Transverse colon (tissue), 4 donors: ENCODE data around the gene STOX1. TPM values are rescaled to one million over a fixed set of nuclear protein-coding genes. Genes with fewer than 3 reads are reported as not detected.

Experiments
- DNase-seq: peaks from one replicate; pipeline ENCODE4 v3.0.0-alpha.2; 2019
- H3K27ac ChIP-seq, 4 donors: fragments of 200-600 bp; sonication (generic); 2 replicates each; pipeline ENCODE4 v1.5.1; 2016 to 2018; ENCODE audit warnings: inconsistent platforms in 4 of 4
- H3K27me3 ChIP-seq: fragments of 200-600 bp; sonication (generic); 2 replicates; pipeline ENCODE4 v1.5.1; 2017; ENCODE audit warnings: inconsistent platforms
- H3K36me3 ChIP-seq, 4 donors: fragments of 200-600 bp; sonication (generic); 2 replicates each; pipeline ENCODE4 v1.5.1; 2017 to 2019; ENCODE audit warnings: inconsistent platforms in 4 of 4
- H3K4me1 ChIP-seq, 4 donors: fragments of 200-600 bp; sonication (generic); 2 replicates each; pipeline ENCODE4 v1.5.1; 2017 to 2020; ENCODE audit warnings: inconsistent platforms in 4 of 4
- H3K4me3 ChIP-seq, 4 donors: fragments of 200-600 bp; sonication (generic); 1 replicate in 1 of 4; 2 replicates in 3 of 4; pipeline versions ENCODE4 v1.5.1 to v1.6.1; 2017 to 2019; ENCODE audit warnings: inconsistent platforms in 4 of 4
- H3K9me3 ChIP-seq, 2 donors: fragments of 200-600 bp; sonication (generic); 2 replicates each; pipeline ENCODE4 v1.5.1; 2017 to 2019; ENCODE audit warnings: inconsistent platforms in 2 of 2
- CTCF ChIP-seq, 5 experiments: fragments of 200-600 bp in 3 of 5; fragments of 450-650 bp in 2 of 5; sonication (generic) in 3 of 5; IDR thresholded peaks; 1 replicate in 2 of 5; 2 replicates in 3 of 5; pipeline ENCODE4 v1.5.1; 2016 to 2017; ENCODE audit warnings: antibody characterized with exemption in 5 of 5, inconsistent platforms in 3 of 5, mild to moderate bottlenecking in 2 of 5, moderate library complexity in 1 of 5
- EP300 ChIP-seq: sonication (generic); formaldehyde crosslinking; IDR thresholded peaks from one replicate; pipeline ENCODE4 v1.6.1; 2017; ENCODE audit warnings: antibody characterized with exemption, low read depth
- POLR2A ChIP-seq: fragments of 450-650 bp; IDR thresholded peaks from one replicate; pipeline ENCODE4 v1.6.1; 2016; ENCODE audit warnings: antibody characterized with exemption, mild to moderate bottlenecking, moderate library complexity
- POLR2AphosphoS5 ChIP-seq, 3 donors: sonication (generic); formaldehyde crosslinking; IDR thresholded peaks; one replicate each; pipeline ENCODE4 v1.6.1; 2016; ENCODE audit warnings: antibody characterized with exemption in 3 of 3
- WGBS, 2 donors: methylation state at CpG; one replicate each; pipeline ENCODE4 v1.1.5; 2018; ENCODE audit warnings: low coverage in 1 of 2; 5-methylcytosine and 5-hydroxymethylcytosine counted together
- in situ Hi-C, 4 donors: fragments of 200-750 bp; cut with MboI; loops; one replicate each; pipeline versions ENCODE4 v1.15.0 to v1.15.1; 2017; ENCODE audit warnings: low sequenced_read_pairs in 3 of 4, low pct_ligation_motif_present in 1 of 4, low pct_unique_long_range_greater_than_20kb in 1 of 4
- intact Hi-C: fragments of 100-400 bp; cut with DNase I; formaldehyde crosslinking; loops from one replicate; pipeline ENCODE4 v1.15.1; 2023; ENCODE audit warnings: low total_unique reads
- total RNA-seq, 4 donors: library from RNA; depleted of rRNA; stranded (reverse); fragments of >200 nt; gene quantifications; one replicate each; pipeline ENCODE4 v1.1.0, GENCODE V29; 2016

Gene STOX1
- total RNA-seq, 4 donors from 2014 or later, result 0.40 to 2.0 (median 1.4) TPM

- H3K4me1 ChIP-seq, result peaks cover 0 to 14% (median 5%) of the 10 kb centered on the region in 4 donors
- no peak overlapping the region for H3K27ac ChIP-seq
- no peak overlapping the region for H3K4me3 ChIP-seq
- no peaks in the 10 kb centered on the region for H3K9me3 ChIP-seq
- H3K36me3 ChIP-seq, result no peaks in the 10 kb centered on the region
- no peak for TF ChIP-seq CTCF (IDR thresholded peaks at IDR 0.05)
- in situ Hi-C loops, result no loop called here
- no peaks in the 10 kb centered on the region for H3K27me3 ChIP-seq
- intact Hi-C loops, result no loop called here
- DNase-seq, result no peak
- 65 to 68% methylated on average over 2 of the region's 2 CpGs for WGBS, 2 donors
Measured at GRCh38 chr10:68869623-68870022, 42.3 kb downstream of the STOX1 start.

- DNase-seq, result no peak
- TF ChIP-seq POLR2A (no peak), POLR2AphosphoS5 (IDR thresholded peaks at IDR 0.05) (no peak), CTCF (IDR thresholded peaks at IDR 0.05) (no peak), EP300 (no peak)
- H3K4me1 ChIP-seq, result peaks cover 0 to 14% (median 5%) of the 10 kb centered on the region in 4 donors
- 82 to 89% methylated on average over 1 to 2 of the region's 2 CpGs for WGBS, 2 donors
- no peaks in the 10 kb centered on the region for H3K27me3 ChIP-seq
- H3K4me3 ChIP-seq, result no peak overlapping the region
- no peaks in the 10 kb centered on the region for H3K9me3 ChIP-seq
- intact Hi-C loops, result no loop called here
- H3K36me3 ChIP-seq, result no peaks in the 10 kb centered on the region
- no peak overlapping the region for H3K27ac ChIP-seq
- in situ Hi-C loops, result no loop called here
Measured at GRCh38 chr10:68870061-68870460, 42.7 kb downstream of the STOX1 start.

- DNase-seq, result no peak
- in situ Hi-C loops (no loop called here), intact Hi-C loops (no loop called here)
- H3K4me1 ChIP-seq, result peaks cover 0 to 14% (median 5%) of the 10 kb centered on the region in 4 donors
- no peak for TF ChIP-seq POLR2AphosphoS5 (IDR thresholded peaks at IDR 0.05)
- TF ChIP-seq EP300, result no peak
- no peak for TF ChIP-seq CTCF (IDR thresholded peaks at IDR 0.05)
- no peak for TF ChIP-seq POLR2A
- no peaks in the 10 kb centered on the region for H3K27me3 ChIP-seq
- no peaks in the 10 kb centered on the region for H3K36me3 ChIP-seq
- peak overlapping the region in 2 of 4 donors; percentile 11 to 41 for H3K27ac ChIP-seq
- no peaks in the 10 kb centered on the region for H3K9me3 ChIP-seq
- H3K4me3 ChIP-seq, result no peak overlapping the region
- 53 to 80% methylated on average over 1 to 3 of the region's 3 CpGs for WGBS, 2 donors
Measured at GRCh38 chr10:68870545-68871104, 43.3 kb downstream of the STOX1 start.

GRCh38 chr10:68871105-68871711 lies 43.9 kb downstream of the STOX1 start:
- WGBS, 2 donors, result 50 to 64% methylated on average over 1 to 6 of the region's 6 CpGs
- Histone ChIP-seq H3K9me3 (no peaks in the 10 kb centered on the region), H3K27ac (peak overlapping the region; percentile 2 to 41 (median 22)), H3K27me3 (no peaks in the 10 kb centered on the region), H3K4me3 (no peak overlapping the region), H3K4me1 (peaks cover under 1 to 19% (median 5%) of the 10 kb centered on the region in 4 donors), H3K36me3 (no peaks in the 10 kb centered on the region)
- intact Hi-C loops (no loop called here), in situ Hi-C loops (no loop called here)
- TF ChIP-seq POLR2A (no peak), CTCF (IDR thresholded peaks at IDR 0.05) (no peak), EP300 (no peak), POLR2AphosphoS5 (IDR thresholded peaks at IDR 0.05) (no peak)
- DNase-seq, result no peak
